ENCODE measurements around the gene TESPA1.

GRCh38 chr12:54988402-54989054 lies 4.0 kb upstream of the TESPA1 start:
- TF ChIP-seq SUZ12 (IDR thresholded peaks at IDR 0.05) (no peak), PKNOX1 (IDR thresholded peaks at IDR 0.05) (no peak), FOXM1 (IDR thresholded peaks at IDR 0.05; ENCODE audit: borderline replicate concordance) (no peak), SP1 (IDR thresholded peaks at IDR 0.05) (no peak)

Data from HEK293T (cell line).